HL-60 (cell line): Measurements from ENCODE around the gene RBM26.

ENCODE experiments used
- DNase-seq, 2 experiments: peaks; one replicate each; pipeline ENCODE4 v3.0.0-alpha.2; 2010 to 2020; ENCODE audit warnings: low read depth in 1 of 2, low spot score in 1 of 2
- H3K27ac ChIP-seq: fragments of 250-450 bp; sonication (Bioruptor Pico); replicated peaks from 2 replicates; pipeline ENCODE4 v1.5.1; 2020; ENCODE audit warnings: mild to moderate bottlenecking, moderate library complexity
- H3K27me3 ChIP-seq: fragments of 250-450 bp; sonication (Bioruptor Pico); 2 replicates; pipeline ENCODE4 v1.5.1; 2021; ENCODE audit warnings: mild to moderate bottlenecking, moderate library complexity; ENCODE audit not compliant: insufficient read depth, poor library complexity, severe bottlenecking
- H3K4me3 ChIP-seq: replicated peaks from 2 replicates; pipeline ENCODE4 v1.5.1; 2011; ENCODE audit warnings: mild to moderate bottlenecking, control low read depth, low read length; ENCODE audit not compliant: insufficient read depth
- CTCF ChIP-seq: IDR thresholded peaks from one replicate; pipeline ENCODE4 v1.5.1; 2011; ENCODE audit warnings: low read length, control low read depth, inconsistent platforms; ENCODE audit not compliant: insufficient read depth
- GABPA ChIP-seq: IDR thresholded peaks from 2 replicates; pipeline ENCODE4 v1.6.1; 2012; ENCODE audit warnings: low read depth
- POLR2AphosphoS5 ChIP-seq: IDR thresholded peaks from 2 replicates; pipeline ENCODE4 v1.6.1; 2012; ENCODE audit warnings: low read depth
- SPI1 ChIP-seq: IDR thresholded peaks from 2 replicates; pipeline ENCODE4 v1.6.1; 2012; ENCODE audit warnings: low read depth, mild to moderate bottlenecking, borderline replicate concordance
- TF ChIP-seq, protein P1 (sequence below): IDR thresholded peaks from 2 replicates; pipeline ENCODE4 v1.6.1; 2012; ENCODE audit warnings: low read depth; ENCODE audit not compliant: insufficient replicate concordance

Gene RBM26

DNA sequence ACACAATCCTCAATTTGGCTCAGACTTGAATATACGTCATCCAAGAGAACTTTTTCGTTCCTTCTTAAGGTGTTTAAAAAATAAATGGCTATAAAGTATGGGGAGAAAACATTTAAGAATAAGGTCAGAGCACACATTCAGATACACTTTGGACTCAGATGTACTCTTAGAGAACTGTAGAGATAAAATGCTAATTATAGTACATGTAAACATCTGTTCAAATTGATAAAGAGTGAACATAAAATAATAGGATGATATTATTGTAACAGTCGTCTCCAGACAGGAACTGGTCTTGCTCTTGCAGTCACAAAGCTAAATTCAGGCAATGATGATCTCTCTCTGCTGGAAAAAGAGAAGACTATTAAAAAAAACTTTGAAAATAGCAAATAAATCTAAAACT, 91.4 kb downstream of the RBM26 start:
- TF ChIP-seq GABPA (no peak), POLR2AphosphoS5 (no peak), CTCF (no peak), SPI1 (no peak)
- TF ChIP-seq, protein P1, sequence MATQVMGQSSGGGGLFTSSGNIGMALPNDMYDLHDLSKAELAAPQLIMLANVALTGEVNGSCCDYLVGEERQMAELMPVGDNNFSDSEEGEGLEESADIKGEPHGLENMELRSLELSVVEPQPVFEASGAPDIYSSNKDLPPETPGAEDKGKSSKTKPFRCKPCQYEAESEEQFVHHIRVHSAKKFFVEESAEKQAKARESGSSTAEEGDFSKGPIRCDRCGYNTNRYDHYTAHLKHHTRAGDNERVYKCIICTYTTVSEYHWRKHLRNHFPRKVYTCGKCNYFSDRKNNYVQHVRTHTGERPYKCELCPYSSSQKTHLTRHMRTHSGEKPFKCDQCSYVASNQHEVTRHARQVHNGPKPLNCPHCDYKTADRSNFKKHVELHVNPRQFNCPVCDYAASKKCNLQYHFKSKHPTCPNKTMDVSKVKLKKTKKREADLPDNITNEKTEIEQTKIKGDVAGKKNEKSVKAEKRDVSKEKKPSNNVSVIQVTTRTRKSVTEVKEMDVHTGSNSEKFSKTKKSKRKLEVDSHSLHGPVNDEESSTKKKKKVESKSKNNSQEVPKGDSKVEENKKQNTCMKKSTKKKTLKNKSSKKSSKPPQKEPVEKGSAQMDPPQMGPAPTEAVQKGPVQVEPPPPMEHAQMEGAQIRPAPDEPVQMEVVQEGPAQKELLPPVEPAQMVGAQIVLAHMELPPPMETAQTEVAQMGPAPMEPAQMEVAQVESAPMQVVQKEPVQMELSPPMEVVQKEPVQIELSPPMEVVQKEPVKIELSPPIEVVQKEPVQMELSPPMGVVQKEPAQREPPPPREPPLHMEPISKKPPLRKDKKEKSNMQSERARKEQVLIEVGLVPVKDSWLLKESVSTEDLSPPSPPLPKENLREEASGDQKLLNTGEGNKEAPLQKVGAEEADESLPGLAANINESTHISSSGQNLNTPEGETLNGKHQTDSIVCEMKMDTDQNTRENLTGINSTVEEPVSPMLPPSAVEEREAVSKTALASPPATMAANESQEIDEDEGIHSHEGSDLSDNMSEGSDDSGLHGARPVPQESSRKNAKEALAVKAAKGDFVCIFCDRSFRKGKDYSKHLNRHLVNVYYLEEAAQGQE, result no peak

GRCh38 chr13:79312340-79312855, 93.7 kb downstream of the RBM26 start:
- Histone ChIP-seq H3K4me3 (no peak overlapping the region), H3K27ac (no peak overlapping the region), H3K27me3 (no peaks in the 10 kb centered on the region)
- DNase-seq, result no peak
- TF ChIP-seq GABPA (no peak), CTCF (no peak), POLR2AphosphoS5 (no peak)
- TF ChIP-seq, protein P1, result no peak

More for the DNA sequence above, 91.4 kb downstream of the RBM26 start:
- H3K4me3 ChIP-seq, result no peak overlapping the region
- no peaks in the 10 kb centered on the region for H3K27me3 ChIP-seq
- DNase-seq, result no peak
- no peak overlapping the region for H3K27ac ChIP-seq

DNA sequence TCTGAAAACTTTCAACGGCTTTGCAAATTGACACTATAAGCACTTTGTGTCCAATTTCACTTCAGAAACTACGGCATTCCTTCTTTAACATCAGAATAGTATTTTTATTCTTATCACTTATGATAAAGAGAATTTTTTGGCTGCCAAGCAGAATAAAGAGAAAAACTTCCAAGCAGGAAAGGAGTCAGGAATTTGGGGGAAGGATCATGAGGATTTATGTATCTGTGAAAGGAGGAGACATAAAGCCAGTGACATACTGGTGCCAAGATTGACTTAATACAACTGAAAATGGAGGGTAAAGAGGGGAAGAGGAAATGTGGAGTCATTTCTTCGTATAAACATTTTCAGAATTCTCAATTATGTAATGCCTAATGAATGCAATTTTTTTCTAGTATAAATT, 94.7 kb downstream of the RBM26 start:
- Histone ChIP-seq H3K4me3 (no peak overlapping the region), H3K27ac (no peak overlapping the region), H3K27me3 (no peaks in the 10 kb centered on the region)
- no peak for DNase-seq
- TF ChIP-seq POLR2AphosphoS5 (no peak), CTCF (no peak), SPI1 (no peak), GABPA (no peak)
- TF ChIP-seq, protein P1, result no peak
